ENCODE data around the gene EGFR. TPM values are rescaled to one million over a fixed set of nuclear protein-coding genes. Genes with fewer than 3 reads are reported as not detected.

EGFR gene
- total RNA-seq, 4 donors from 2014 or later, result 36.4 to 73.6 (median 38.7) TPM

DNA sequence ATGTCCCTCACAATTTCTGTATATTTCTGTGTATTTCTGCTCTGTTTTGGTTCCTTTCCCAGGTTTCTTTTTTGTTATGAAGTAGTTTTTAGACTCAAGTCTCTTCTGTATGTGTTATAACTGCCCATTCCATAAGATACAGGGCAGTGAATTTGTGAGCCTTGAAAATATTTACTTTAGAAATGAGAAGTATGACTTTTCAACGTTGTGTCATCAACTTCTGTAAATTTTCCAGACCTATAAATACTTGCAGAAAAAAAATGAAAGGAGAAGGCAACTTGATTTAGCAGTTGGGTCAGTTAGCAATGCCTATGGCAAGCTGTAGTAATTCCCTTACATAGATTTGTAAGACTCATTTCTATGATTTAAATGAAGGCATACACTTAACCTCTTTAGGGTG is 11.5 kb downstream of the EGFR start:
- no peaks in the 10 kb centered on the region for H3K36me3 ChIP-seq
- intact Hi-C loops (cut with DNase I; ENCODE audit: low total_unique reads), result no loop called here
- no peak overlapping the region for H3K27ac ChIP-seq
- TF ChIP-seq CTCF (IDR thresholded peaks at IDR 0.05), result no peak
- TF ChIP-seq POLR2A (IDR thresholded peaks at IDR 0.05), result no peak
- no peaks in the 10 kb centered on the region for H3K9me3 ChIP-seq
- DNase-seq, result no peak
- H3K27me3 ChIP-seq, result no peaks in the 10 kb centered on the region
- H3K4me3 ChIP-seq, result no peak overlapping the region
- peaks cover 0 to 4% of the 10 kb centered on the region in 2 donors for H3K4me1 ChIP-seq

GRCh38 chr7:55031075-55031474 is 12.3 kb downstream of the EGFR start:
- DNase-seq, result no peak
- Histone ChIP-seq H3K27me3 (no peaks in the 10 kb centered on the region), H3K9me3 (no peaks in the 10 kb centered on the region), H3K27ac (no peak overlapping the region), H3K4me1 (peaks cover 0 to 4% of the 10 kb centered on the region in 2 donors), H3K4me3 (no peak overlapping the region), H3K36me3 (no peaks in the 10 kb centered on the region)
- intact Hi-C loops (cut with DNase I; ENCODE audit: low total_unique reads), result no loop called here
- TF ChIP-seq CTCF (IDR thresholded peaks at IDR 0.05), result no peak
- TF ChIP-seq POLR2A (IDR thresholded peaks at IDR 0.05), result no peak

DNA sequence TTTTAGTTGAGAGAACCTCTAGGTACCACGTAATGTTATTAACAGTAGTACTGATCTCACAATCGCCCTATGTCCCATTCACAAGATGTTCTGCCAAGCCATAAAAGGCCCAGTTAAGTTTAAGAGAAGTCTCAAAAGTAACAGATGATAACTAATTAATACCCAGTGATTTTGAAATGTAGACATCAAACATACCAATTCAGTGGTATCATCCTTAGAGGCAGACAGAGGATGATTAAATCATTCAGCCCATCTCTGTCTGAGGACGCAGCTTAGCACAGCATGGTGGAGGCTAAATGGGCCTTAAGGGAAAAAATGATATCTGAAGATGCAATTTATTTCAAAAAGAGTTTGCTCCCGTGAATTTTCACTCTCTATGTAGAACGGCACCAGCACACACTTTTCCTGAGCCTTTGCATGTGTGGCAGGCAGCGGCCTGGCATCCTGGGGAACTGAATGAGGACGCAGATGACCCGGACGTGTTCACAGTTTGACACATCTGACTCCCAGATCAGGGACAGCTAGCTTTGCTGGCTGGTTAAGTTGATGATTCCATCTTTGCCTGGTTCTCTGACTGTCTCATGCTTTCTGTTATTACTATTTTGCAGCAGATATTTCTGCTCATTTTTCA is 13.4 kb downstream of the EGFR start:
- Histone ChIP-seq H3K36me3 (no peaks in the 10 kb centered on the region), H3K4me3 (no peak overlapping the region), H3K4me1 (peaks cover 0 to 4% of the 10 kb centered on the region in 2 donors), H3K9me3 (no peaks in the 10 kb centered on the region), H3K27me3 (no peaks in the 10 kb centered on the region), H3K27ac (no peak overlapping the region)
- no peak for DNase-seq
- intact Hi-C loops (cut with DNase I; ENCODE audit: low total_unique reads), result no loop called here
- TF ChIP-seq POLR2A (IDR thresholded peaks at IDR 0.05) (no peak), CTCF (IDR thresholded peaks at IDR 0.05) (no peak)

DNA sequence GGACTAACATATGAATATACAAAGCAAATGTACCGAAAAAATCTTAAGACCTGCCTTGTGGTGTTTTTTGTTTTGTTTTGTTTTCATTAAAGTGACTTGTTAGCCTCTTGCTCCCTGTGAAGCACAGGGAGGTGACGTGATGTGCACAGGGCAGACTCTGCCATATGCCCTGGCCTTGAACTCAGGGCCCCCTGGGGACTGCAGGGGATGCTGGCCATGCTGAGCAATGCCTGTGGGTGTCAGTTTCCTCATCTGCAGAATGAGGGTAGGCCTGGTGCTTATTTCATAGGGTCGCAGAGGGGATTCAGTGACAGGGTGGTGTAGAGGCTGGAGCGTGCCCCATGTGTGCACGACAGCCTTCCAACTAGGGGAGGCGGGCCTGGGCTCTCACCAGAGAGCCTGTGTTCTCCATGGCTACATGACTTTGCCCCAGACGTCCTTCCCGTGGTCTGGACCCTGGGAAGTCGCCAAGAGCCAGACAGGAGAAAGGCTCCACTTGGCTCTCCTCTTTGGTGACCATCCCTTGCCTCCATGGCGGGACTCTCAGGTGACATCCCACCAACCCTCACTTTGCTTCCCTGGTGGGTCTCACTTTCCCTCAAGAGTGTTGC is 14.5 kb downstream of the EGFR start:
- DNase-seq, result no peak
- intact Hi-C loops (cut with DNase I; ENCODE audit: low total_unique reads), result no loop called here
- no peak overlapping the region for H3K27ac ChIP-seq

More for the DNA sequence above, 14.5 kb downstream of the EGFR start:
- H3K27me3 ChIP-seq, result no peaks in the 10 kb centered on the region
- H3K4me1 ChIP-seq, result peaks cover 0 to 4% of the 10 kb centered on the region in 2 donors
- no peaks in the 10 kb centered on the region for H3K36me3 ChIP-seq
- no peak overlapping the region for H3K4me3 ChIP-seq
- no peaks in the 10 kb centered on the region for H3K9me3 ChIP-seq
- TF ChIP-seq CTCF (IDR thresholded peaks at IDR 0.05) (no peak), POLR2A (IDR thresholded peaks at IDR 0.05) (no peak)

Measured in uterus (tissue), 4 donors.